Uterus (tissue), 2 donors: ENCODE data around the gene SSNA1.

Experiments used
- POLR2A ChIP-seq, 2 donors: fragments of 450-650 bp; IDR thresholded peaks; one replicate each; pipeline ENCODE4 v1.6.1; 2016; ENCODE audit warnings: antibody characterized with exemption in 2 of 2, mild to moderate bottlenecking in 1 of 2, moderate library complexity in 1 of 2
- TF ChIP-seq, protein P1 (sequence below), 4 experiments: fragments of 200-600 bp in 2 of 4; fragments of 450-650 bp in 2 of 4; sonication (generic) in 2 of 4; IDR thresholded peaks; one replicate each; pipeline ENCODE4 v1.5.1; 2016 to 2019; ENCODE audit warnings: antibody characterized with exemption in 4 of 4, mild to moderate bottlenecking in 2 of 4, moderate library complexity in 1 of 4

DNA sequence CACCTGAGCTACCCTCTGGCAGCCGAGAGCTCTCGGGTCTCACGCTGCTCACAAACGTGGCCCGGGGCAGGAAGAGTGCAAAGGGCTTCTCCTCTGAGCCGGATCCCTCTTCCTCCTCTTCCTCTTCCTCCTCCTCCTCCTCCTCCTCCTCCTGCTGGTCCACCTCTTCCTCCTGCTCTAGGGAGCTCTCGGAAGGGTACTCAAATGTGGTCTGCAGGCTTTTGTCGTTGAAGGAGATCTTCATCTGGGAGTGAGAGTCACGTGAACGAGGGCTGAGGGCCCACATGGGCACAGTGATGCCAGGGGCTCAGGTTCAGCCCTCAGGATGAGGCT is 3.9 kb downstream of the SSNA1 start:
- TF ChIP-seq, protein P1, sequence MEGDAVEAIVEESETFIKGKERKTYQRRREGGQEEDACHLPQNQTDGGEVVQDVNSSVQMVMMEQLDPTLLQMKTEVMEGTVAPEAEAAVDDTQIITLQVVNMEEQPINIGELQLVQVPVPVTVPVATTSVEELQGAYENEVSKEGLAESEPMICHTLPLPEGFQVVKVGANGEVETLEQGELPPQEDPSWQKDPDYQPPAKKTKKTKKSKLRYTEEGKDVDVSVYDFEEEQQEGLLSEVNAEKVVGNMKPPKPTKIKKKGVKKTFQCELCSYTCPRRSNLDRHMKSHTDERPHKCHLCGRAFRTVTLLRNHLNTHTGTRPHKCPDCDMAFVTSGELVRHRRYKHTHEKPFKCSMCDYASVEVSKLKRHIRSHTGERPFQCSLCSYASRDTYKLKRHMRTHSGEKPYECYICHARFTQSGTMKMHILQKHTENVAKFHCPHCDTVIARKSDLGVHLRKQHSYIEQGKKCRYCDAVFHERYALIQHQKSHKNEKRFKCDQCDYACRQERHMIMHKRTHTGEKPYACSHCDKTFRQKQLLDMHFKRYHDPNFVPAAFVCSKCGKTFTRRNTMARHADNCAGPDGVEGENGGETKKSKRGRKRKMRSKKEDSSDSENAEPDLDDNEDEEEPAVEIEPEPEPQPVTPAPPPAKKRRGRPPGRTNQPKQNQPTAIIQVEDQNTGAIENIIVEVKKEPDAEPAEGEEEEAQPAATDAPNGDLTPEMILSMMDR (IDR thresholded peaks at IDR 0.05) = no peak
- TF ChIP-seq POLR2A (IDR thresholded peaks at IDR 0.05) = no peak
